ENCODE data around the gene PRTG. TPM values are rescaled to one million over a fixed set of nuclear protein-coding genes. Genes with fewer than 3 reads are reported as not detected.

PRTG gene
- total and polyA plus RNA-seq, 2 of the 13 experiments (the other 11 are each of a cell fraction or from before 2014, with no cell fraction given), result 13.2 to 22.3 TPM

DNA sequence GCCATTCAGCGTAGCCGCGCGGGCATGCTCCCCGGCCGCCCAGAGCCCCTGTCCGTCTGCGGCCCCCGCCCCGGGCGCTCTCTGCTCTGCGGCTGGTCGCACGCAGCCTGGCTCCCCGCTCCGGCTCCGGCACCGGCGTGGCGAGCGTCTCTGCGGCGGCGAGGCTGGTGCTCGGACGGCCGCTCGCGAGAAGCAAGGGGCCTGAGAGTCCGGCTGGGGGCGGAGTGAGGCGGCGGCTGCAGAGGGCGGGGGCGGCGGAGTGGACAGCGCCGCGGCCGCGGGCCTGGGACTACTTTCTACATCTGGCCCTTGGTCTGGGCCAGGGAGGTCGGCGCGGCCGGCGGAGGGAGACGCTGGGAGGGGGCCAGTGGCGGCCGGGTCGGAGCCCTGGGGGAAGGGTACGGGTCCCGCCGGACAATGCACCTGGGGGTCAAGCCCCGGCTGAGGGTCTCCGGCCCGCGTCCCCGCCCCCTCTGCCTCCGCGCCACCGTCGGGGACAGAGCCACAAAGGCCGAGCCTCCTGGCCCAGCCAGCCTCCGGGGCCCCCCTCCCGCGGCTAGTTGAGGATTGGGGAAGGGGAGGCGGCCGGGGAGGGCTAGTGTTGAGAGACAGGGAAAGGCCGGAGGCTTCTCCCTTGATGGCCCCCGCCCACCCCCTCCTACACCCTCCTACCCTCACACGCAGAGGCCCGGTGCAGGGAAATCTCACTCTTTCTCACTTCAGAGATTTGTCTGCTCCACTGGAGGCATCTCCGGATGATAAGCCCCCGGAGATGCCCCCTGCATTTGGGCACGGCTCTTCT lies at the start of gene PRTG (continued):
- TF ChIP-seq TBX2 (CRISPR knock-in tag; IDR thresholded peaks at IDR 0.05; ENCODE audit: borderline replicate concordance) (peak; percentile 76; the same call in 1 of the 2 replicates), SKI (IDR thresholded peaks at IDR 0.05; ENCODE audit: partially characterized antibody) (peak; percentile 85), KLF6 (CRISPR knock-in tag; IDR thresholded peaks at IDR 0.05) (peak; percentile 72), KDM3A (CRISPR knock-in tag; IDR thresholded peaks at IDR 0.05; ENCODE audit: low read depth) (peak; percentile 84), NR2C2 (CRISPR knock-in tag; IDR thresholded peaks at IDR 0.05; ENCODE audit: borderline replicate concordance) (peak; percentile 53; the same call in 1 of the 2 replicates), RAD21 (CRISPR knock-in tag; IDR thresholded peaks at IDR 0.05) (no peak; the same call in none of the 2 replicates), MTA1 (CRISPR knock-in tag; IDR thresholded peaks at IDR 0.05; ENCODE audit: borderline replicate concordance) (peak; percentile 88; the same call in 1 of the 2 replicates), MED8 (CRISPR knock-in tag; IDR thresholded peaks at IDR 0.05; ENCODE audit: insufficient replicate concordance) (no peak), TMF1 (CRISPR knock-in tag; IDR thresholded peaks at IDR 0.05; ENCODE audit: low read depth) (no peak), ZNF382 (CRISPR knock-in tag; IDR thresholded peaks at IDR 0.05; ENCODE audit: borderline replicate concordance) (no peak)
- TF ChIP-seq, protein P1, sequence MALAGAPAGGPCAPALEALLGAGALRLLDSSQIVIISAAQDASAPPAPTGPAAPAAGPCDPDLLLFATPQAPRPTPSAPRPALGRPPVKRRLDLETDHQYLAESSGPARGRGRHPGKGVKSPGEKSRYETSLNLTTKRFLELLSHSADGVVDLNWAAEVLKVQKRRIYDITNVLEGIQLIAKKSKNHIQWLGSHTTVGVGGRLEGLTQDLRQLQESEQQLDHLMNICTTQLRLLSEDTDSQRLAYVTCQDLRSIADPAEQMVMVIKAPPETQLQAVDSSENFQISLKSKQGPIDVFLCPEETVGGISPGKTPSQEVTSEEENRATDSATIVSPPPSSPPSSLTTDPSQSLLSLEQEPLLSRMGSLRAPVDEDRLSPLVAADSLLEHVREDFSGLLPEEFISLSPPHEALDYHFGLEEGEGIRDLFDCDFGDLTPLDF (CRISPR knock-in tag; IDR thresholded peaks at IDR 0.05), result peak; percentile 14; the same call in 1 of the 2 replicates
- TF ChIP-seq, protein P2, sequence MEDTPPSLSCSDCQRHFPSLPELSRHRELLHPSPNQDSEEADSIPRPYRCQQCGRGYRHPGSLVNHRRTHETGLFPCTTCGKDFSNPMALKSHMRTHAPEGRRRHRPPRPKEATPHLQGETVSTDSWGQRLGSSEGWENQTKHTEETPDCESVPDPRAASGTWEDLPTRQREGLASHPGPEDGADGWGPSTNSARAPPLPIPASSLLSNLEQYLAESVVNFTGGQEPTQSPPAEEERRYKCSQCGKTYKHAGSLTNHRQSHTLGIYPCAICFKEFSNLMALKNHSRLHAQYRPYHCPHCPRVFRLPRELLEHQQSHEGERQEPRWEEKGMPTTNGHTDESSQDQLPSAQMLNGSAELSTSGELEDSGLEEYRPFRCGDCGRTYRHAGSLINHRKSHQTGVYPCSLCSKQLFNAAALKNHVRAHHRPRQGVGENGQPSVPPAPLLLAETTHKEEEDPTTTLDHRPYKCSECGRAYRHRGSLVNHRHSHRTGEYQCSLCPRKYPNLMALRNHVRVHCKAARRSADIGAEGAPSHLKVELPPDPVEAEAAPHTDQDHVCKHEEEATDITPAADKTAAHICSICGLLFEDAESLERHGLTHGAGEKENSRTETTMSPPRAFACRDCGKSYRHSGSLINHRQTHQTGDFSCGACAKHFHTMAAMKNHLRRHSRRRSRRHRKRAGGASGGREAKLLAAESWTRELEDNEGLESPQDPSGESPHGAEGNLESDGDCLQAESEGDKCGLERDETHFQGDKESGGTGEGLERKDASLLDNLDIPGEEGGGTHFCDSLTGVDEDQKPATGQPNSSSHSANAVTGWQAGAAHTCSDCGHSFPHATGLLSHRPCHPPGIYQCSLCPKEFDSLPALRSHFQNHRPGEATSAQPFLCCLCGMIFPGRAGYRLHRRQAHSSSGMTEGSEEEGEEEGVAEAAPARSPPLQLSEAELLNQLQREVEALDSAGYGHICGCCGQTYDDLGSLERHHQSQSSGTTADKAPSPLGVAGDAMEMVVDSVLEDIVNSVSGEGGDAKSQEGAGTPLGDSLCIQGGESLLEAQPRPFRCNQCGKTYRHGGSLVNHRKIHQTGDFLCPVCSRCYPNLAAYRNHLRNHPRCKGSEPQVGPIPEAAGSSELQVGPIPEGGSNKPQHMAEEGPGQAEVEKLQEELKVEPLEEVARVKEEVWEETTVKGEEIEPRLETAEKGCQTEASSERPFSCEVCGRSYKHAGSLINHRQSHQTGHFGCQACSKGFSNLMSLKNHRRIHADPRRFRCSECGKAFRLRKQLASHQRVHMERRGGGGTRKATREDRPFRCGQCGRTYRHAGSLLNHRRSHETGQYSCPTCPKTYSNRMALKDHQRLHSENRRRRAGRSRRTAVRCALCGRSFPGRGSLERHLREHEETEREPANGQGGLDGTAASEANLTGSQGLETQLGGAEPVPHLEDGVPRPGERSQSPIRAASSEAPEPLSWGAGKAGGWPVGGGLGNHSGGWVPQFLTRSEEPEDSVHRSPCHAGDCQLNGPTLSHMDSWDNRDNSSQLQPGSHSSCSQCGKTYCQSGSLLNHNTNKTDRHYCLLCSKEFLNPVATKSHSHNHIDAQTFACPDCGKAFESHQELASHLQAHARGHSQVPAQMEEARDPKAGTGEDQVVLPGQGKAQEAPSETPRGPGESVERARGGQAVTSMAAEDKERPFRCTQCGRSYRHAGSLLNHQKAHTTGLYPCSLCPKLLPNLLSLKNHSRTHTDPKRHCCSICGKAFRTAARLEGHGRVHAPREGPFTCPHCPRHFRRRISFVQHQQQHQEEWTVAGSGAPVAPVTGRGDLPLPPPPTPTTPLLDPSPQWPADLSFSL (CRISPR knock-in tag; IDR thresholded peaks at IDR 0.05), result no peak
- TF ChIP-seq, protein P3, sequence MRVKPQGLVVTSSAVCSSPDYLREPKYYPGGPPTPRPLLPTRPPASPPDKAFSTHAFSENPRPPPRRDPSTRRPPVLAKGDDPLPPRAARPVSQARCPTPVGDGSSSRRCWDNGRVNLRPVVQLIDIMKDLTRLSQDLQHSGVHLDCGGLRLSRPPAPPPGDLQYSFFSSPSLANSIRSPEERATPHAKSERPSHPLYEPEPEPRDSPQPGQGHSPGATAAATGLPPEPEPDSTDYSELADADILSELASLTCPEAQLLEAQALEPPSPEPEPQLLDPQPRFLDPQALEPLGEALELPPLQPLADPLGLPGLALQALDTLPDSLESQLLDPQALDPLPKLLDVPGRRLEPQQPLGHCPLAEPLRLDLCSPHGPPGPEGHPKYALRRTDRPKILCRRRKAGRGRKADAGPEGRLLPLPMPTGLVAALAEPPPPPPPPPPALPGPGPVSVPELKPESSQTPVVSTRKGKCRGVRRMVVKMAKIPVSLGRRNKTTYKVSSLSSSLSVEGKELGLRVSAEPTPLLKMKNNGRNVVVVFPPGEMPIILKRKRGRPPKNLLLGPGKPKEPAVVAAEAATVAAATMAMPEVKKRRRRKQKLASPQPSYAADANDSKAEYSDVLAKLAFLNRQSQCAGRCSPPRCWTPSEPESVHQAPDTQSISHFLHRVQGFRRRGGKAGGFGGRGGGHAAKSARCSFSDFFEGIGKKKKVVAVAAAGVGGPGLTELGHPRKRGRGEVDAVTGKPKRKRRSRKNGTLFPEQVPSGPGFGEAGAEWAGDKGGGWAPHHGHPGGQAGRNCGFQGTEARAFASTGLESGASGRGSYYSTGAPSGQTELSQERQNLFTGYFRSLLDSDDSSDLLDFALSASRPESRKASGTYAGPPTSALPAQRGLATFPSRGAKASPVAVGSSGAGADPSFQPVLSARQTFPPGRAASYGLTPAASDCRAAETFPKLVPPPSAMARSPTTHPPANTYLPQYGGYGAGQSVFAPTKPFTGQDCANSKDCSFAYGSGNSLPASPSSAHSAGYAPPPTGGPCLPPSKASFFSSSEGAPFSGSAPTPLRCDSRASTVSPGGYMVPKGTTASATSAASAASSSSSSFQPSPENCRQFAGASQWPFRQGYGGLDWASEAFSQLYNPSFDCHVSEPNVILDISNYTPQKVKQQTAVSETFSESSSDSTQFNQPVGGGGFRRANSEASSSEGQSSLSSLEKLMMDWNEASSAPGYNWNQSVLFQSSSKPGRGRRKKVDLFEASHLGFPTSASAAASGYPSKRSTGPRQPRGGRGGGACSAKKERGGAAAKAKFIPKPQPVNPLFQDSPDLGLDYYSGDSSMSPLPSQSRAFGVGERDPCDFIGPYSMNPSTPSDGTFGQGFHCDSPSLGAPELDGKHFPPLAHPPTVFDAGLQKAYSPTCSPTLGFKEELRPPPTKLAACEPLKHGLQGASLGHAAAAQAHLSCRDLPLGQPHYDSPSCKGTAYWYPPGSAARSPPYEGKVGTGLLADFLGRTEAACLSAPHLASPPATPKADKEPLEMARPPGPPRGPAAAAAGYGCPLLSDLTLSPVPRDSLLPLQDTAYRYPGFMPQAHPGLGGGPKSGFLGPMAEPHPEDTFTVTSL (CRISPR knock-in tag; IDR thresholded peaks at IDR 0.05; ENCODE audit: borderline replicate concordance), result no peak

All from HepG2 (cell line).